ENCODE data around the gene TTC9B.

Gene TTC9B

GRCh38 chr19:40192758-40193586 is 25.2 kb downstream of the TTC9B start:
- Histone ChIP-seq H3K18ac (ENCODE audit: low read length) (no peak overlapping the region), H2AK5ac (ENCODE audit: low read depth, low read length) (no peak overlapping the region), H3K4me1 (ENCODE audit: control insufficient read depth in 2 of 2, insufficient read depth in 1 of 2, low read depth in 1 of 2, low read length in 2 of 2) (peaks cover 2 to 6% of the 10 kb centered on the region in 2 donors), H3K4me3 (ENCODE audit: low read length in 2 of 2) (peak overlapping the region; percentile 27 to 71), H3K27me3 (ENCODE audit: control insufficient read depth in 3 of 3, insufficient read depth in 3 of 3, low read depth in 1 of 3, low read length in 3 of 3) (no peaks in the 10 kb centered on the region), H2BK5ac (ENCODE audit: low read length) (no peak overlapping the region), H2BK15ac (ENCODE audit: low read length) (no peak overlapping the region), H3K27ac (replicated peaks; ENCODE audit: low read length) (no peak overlapping the region), H3K36me3 (replicated peaks in 1 of 2; ENCODE audit: control insufficient read depth in 2 of 2, insufficient read depth in 2 of 2, low read length in 2 of 2) (no peaks in the 10 kb centered on the region), H2BK12ac (ENCODE audit: low read length) (no peak overlapping the region), H4K91ac (ENCODE audit: low read depth, low read length, poor library complexity) (no peak overlapping the region), H3K9ac (ENCODE audit: low read depth, low read length, poor library complexity) (no peak overlapping the region), H2BK120ac (ENCODE audit: low read depth, low read length) (no peak overlapping the region), H2AFZ (ENCODE audit: low read length) (no peak overlapping the region), H3K9me3 (replicated peaks in 1 of 2; ENCODE audit: control insufficient read depth in 2 of 2, insufficient read depth in 1 of 2, low read depth in 1 of 2, low read length in 2 of 2) (peaks cover 0 to 2% of the 10 kb centered on the region in 2 donors), H3K23ac (ENCODE audit: low read depth, low read length, poor library complexity) (no peak overlapping the region), H3K79me1 (ENCODE audit: low read depth, low read length) (peaks cover 4% of the 10 kb centered on the region), H3K14ac (ENCODE audit: low read length) (no peak overlapping the region), H4K8ac (ENCODE audit: low read depth, low read length) (no peak overlapping the region), H3K4ac (ENCODE audit: low read length) (no peak overlapping the region), H3K4me2 (ENCODE audit: insufficient read depth, low read length, poor library complexity, severe bottlenecking) (no peak overlapping the region)
- DNase-seq (ENCODE audit: low spot score), result no peak
- no CpG with 5 or more reads among the region's 5 CpGs for WGBS, 2 donors (ENCODE audit: extremely low coverage in 2 of 2, insufficient read length in 2 of 2, insufficient replicate concordance in 1 of 2)

DNA sequence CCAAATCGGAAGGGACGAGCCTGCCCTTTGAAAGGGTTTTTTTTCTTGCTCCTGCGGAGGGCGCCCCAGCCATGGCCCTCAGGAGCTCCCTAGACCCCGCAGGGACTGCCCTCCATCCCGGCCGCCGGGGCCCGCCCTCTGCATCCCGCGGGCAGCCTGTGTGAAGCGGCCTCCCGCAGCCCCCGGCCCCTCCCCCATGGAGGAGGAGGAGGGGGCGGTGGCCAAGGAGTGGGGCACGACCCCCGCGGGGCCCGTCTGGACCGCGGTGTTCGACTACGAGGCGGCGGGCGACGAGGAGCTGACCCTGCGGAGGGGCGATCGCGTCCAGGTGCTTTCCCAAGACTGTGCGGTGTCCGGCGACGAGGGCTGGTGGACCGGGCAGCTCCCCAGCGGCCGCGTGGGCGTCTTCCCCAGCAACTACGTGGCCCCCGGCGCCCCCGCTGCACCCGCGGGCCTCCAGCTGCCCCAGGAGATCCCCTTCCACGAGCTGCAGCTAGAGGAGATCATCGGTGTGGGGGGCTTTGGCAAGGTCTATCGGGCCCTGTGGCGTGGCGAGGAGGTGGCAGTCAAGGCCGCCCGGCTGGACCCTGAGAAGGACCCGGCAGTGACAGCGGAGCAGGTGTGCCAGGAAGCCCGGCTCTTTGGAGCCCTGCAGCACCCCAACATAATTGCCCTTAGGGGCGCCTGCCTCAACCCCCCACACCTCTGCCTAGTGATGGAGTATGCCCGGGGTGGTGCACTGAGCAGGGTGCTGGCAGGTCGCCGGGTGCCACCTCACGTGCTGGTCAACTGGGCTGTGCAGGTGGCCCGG is 26.1 kb downstream of the TTC9B start:
- DNase-seq (ENCODE audit: low spot score), result peak; percentile 61
- Histone ChIP-seq H2AK5ac (ENCODE audit: low read depth, low read length) (peak overlapping the region; percentile 81), H3K9me3 (replicated peaks in 1 of 2; ENCODE audit: control insufficient read depth in 2 of 2, insufficient read depth in 1 of 2, low read depth in 1 of 2, low read length in 2 of 2) (peaks cover 0 to 2% of the 10 kb centered on the region in 2 donors), H3K18ac (ENCODE audit: low read length) (peak overlapping the region; percentile 96), H2BK12ac (ENCODE audit: low read length) (no peak overlapping the region), H3K4me2 (ENCODE audit: insufficient read depth, low read length, poor library complexity, severe bottlenecking) (peak overlapping the region; percentile 91), H4K91ac (ENCODE audit: low read depth, low read length, poor library complexity) (no peak overlapping the region), H3K36me3 (replicated peaks in 1 of 2; ENCODE audit: control insufficient read depth in 2 of 2, insufficient read depth in 2 of 2, low read length in 2 of 2) (no peaks in the 10 kb centered on the region), H4K8ac (ENCODE audit: low read depth, low read length) (peak overlapping the region; percentile 82), H2BK5ac (ENCODE audit: low read length) (peak overlapping the region; percentile 90), H2BK15ac (ENCODE audit: low read length) (no peak overlapping the region), H3K14ac (ENCODE audit: low read length) (peak overlapping the region; percentile 89), H3K4ac (ENCODE audit: low read length) (peak overlapping the region; percentile 53), H3K23ac (ENCODE audit: low read depth, low read length, poor library complexity) (peak overlapping the region; percentile 93), H2BK120ac (ENCODE audit: low read depth, low read length) (no peak overlapping the region), H3K9ac (ENCODE audit: low read depth, low read length, poor library complexity) (peak overlapping the region; percentile 96), H3K79me1 (ENCODE audit: low read depth, low read length) (peaks cover 3% of the 10 kb centered on the region), H3K27ac (replicated peaks; ENCODE audit: low read length) (no peak overlapping the region), H3K4me3 (ENCODE audit: low read length in 2 of 2) (peak overlapping the region; percentile 71 to 96), H2AFZ (ENCODE audit: low read length) (peak overlapping the region; percentile 95), H3K27me3 (ENCODE audit: control insufficient read depth in 3 of 3, insufficient read depth in 3 of 3, low read depth in 1 of 3, low read length in 3 of 3) (no peaks in the 10 kb centered on the region), H3K4me1 (ENCODE audit: control insufficient read depth in 2 of 2, insufficient read depth in 1 of 2, low read depth in 1 of 2, low read length in 2 of 2) (peaks cover 2 to 6% of the 10 kb centered on the region in 2 donors)
- no CpG with 5 or more reads among the region's 62 CpGs for WGBS, 2 donors (ENCODE audit: extremely low coverage in 2 of 2, insufficient read length in 2 of 2, insufficient replicate concordance in 1 of 2)

- DNase-seq (ENCODE audit: low spot score), result peak; percentile 73
- Histone ChIP-seq H2BK12ac (ENCODE audit: low read length) (no peak within 1 kb of the TSS), H3K4me3 (ENCODE audit: low read length in 2 of 2) (peak within 1 kb of the TSS; percentile 71 to 96), H3K79me1 (ENCODE audit: low read depth, low read length) (peaks cover 2% of the 10 kb centered on the region), H3K14ac (ENCODE audit: low read length) (peak within 1 kb of the TSS; percentile 89), H3K9ac (ENCODE audit: low read depth, low read length, poor library complexity) (peak within 1 kb of the TSS; percentile 96), H3K4me1 (ENCODE audit: control insufficient read depth in 2 of 2, insufficient read depth in 1 of 2, low read depth in 1 of 2, low read length in 2 of 2) (peaks cover 2 to 6% of the 10 kb centered on the region in 2 donors), H2BK5ac (ENCODE audit: low read length) (peak within 1 kb of the TSS; percentile 96), H3K18ac (ENCODE audit: low read length) (peak within 1 kb of the TSS; percentile 96), H2BK120ac (ENCODE audit: low read depth, low read length) (peak within 1 kb of the TSS; percentile 91), H3K23ac (ENCODE audit: low read depth, low read length, poor library complexity) (peak within 1 kb of the TSS; percentile 93), H3K9me3 (replicated peaks in 1 of 2; ENCODE audit: control insufficient read depth in 2 of 2, insufficient read depth in 1 of 2, low read depth in 1 of 2, low read length in 2 of 2) (no peaks in the 10 kb centered on the region), H2AFZ (ENCODE audit: low read length) (peak within 1 kb of the TSS; percentile 100), H3K4ac (ENCODE audit: low read length) (peak within 1 kb of the TSS; percentile 53), H4K91ac (ENCODE audit: low read depth, low read length, poor library complexity) (no peak within 1 kb of the TSS), H4K8ac (ENCODE audit: low read depth, low read length) (peak within 1 kb of the TSS; percentile 82), H3K36me3 (replicated peaks in 1 of 2; ENCODE audit: control insufficient read depth in 2 of 2, insufficient read depth in 2 of 2, low read length in 2 of 2) (no peaks in the 10 kb centered on the region), H3K27ac (replicated peaks; ENCODE audit: low read length) (peak within 1 kb of the TSS; percentile 61), H3K27me3 (ENCODE audit: control insufficient read depth in 3 of 3, insufficient read depth in 3 of 3, low read depth in 1 of 3, low read length in 3 of 3) (no peaks in the 10 kb centered on the region), H2AK5ac (ENCODE audit: low read depth, low read length) (peak within 1 kb of the TSS; percentile 81), H3K4me2 (ENCODE audit: insufficient read depth, low read length, poor library complexity, severe bottlenecking) (peak within 1 kb of the TSS; percentile 91), H2BK15ac (ENCODE audit: low read length) (peak within 1 kb of the TSS; percentile 89)
- WGBS, 2 donors (ENCODE audit: extremely low coverage in 2 of 2, insufficient read length in 2 of 2, insufficient replicate concordance in 1 of 2), result no CpG with 5 or more reads among the region's 116 CpGs
Measured at GRCh38 chr19:40190891-40191835, 27.0 kb downstream of the TTC9B start, which contains the start of gene MAP3K10. Gene MAP3K10 (plus strand): TSS chr19:40191426. CDS start chr19:40192032, 606 bp downstream.
